Measurements from ENCODE around the gene UGT1A8.

The UGT1A8 gene

GRCh38 chr2:233602076-233602475, 15.4 kb upstream of the UGT1A8 start:
- Histone ChIP-seq H3K9me2 (replicated peaks; ENCODE audit: insufficient read depth, low read length) (no peaks in the 10 kb centered on the region), H3K27me3 (replicated peaks; ENCODE audit: insufficient read depth, low read length) (no peaks in the 10 kb centered on the region), H3F3A (ENCODE audit: insufficient read depth, low read length) (no peaks in the 10 kb centered on the region), H3K9me3 (replicated peaks; ENCODE audit: insufficient read depth, low read length) (no peaks in the 10 kb centered on the region), H3K4me3 (ENCODE audit: low read length) (no peak overlapping the region), H3K36me3 (replicated peaks; ENCODE audit: insufficient read depth, low read length) (no peaks in the 10 kb centered on the region), H3K79me2 (ENCODE audit: low read length) (no peaks in the 10 kb centered on the region), H3K4me2 (ENCODE audit: low read depth, low read length) (no peak overlapping the region), H3K27ac (ENCODE audit: low read length) (no peak overlapping the region), H3K4me1 (ENCODE audit: low read length) (no peaks in the 10 kb centered on the region), H4K20me1 (ENCODE audit: insufficient read depth, low read length) (no peaks in the 10 kb centered on the region), H3K9ac (ENCODE audit: low read length) (no peak overlapping the region), H2AFZ (ENCODE audit: low read length) (no peak overlapping the region)
- TF ChIP-seq EZH2 (optimal IDR thresholded peaks at IDR 0.05; ENCODE audit: low read depth, low read length) = no peak
- no peak for TF ChIP-seq EZH2phosphoT487 (IDR thresholded peaks at IDR 0.05; ENCODE audit: low read length)
- TF ChIP-seq CTCF (IDR thresholded peaks at IDR 0.05; ENCODE audit: low read length) = no peak
- DNase-seq = no peak

- Histone ChIP-seq H4K20me1 (ENCODE audit: insufficient read depth, low read length) (no peaks in the 10 kb centered on the region), H3K36me3 (replicated peaks; ENCODE audit: insufficient read depth, low read length) (no peaks in the 10 kb centered on the region), H3K27me3 (replicated peaks; ENCODE audit: insufficient read depth, low read length) (no peaks in the 10 kb centered on the region), H3K4me2 (ENCODE audit: low read depth, low read length) (no peak overlapping the region), H3K4me1 (ENCODE audit: low read length) (no peaks in the 10 kb centered on the region), H3K27ac (ENCODE audit: low read length) (no peak overlapping the region), H3K9me2 (replicated peaks; ENCODE audit: insufficient read depth, low read length) (no peaks in the 10 kb centered on the region), H2AFZ (ENCODE audit: low read length) (no peak overlapping the region), H3K4me3 (ENCODE audit: low read length) (no peak overlapping the region), H3F3A (ENCODE audit: insufficient read depth, low read length) (no peaks in the 10 kb centered on the region), H3K79me2 (ENCODE audit: low read length) (no peaks in the 10 kb centered on the region), H3K9ac (ENCODE audit: low read length) (no peak overlapping the region), H3K9me3 (replicated peaks; ENCODE audit: insufficient read depth, low read length) (no peaks in the 10 kb centered on the region)
- DNase-seq = no peak
- no peak for TF ChIP-seq EZH2 (optimal IDR thresholded peaks at IDR 0.05; ENCODE audit: low read depth, low read length)
- no peak for TF ChIP-seq EZH2phosphoT487 (IDR thresholded peaks at IDR 0.05; ENCODE audit: low read length)
- TF ChIP-seq CTCF (IDR thresholded peaks at IDR 0.05; ENCODE audit: low read length) = no peak
Measured at GRCh38 chr2:233603520-233603919, 13.9 kb upstream of the UGT1A8 start.

GRCh38 chr2:233604826-233605225, 12.6 kb upstream of the UGT1A8 start:
- no peaks in the 10 kb centered on the region for H4K20me1 ChIP-seq (ENCODE audit: insufficient read depth, low read length)
- no peak overlapping the region for H3K27ac ChIP-seq (ENCODE audit: low read length)
- H2AFZ ChIP-seq (ENCODE audit: low read length) = no peak overlapping the region
- no peaks in the 10 kb centered on the region for H3K9me2 ChIP-seq (replicated peaks; ENCODE audit: insufficient read depth, low read length)
- H3K4me2 ChIP-seq (ENCODE audit: low read depth, low read length) = no peak overlapping the region
- no peaks in the 10 kb centered on the region for H3F3A ChIP-seq (ENCODE audit: insufficient read depth, low read length)
- H3K27me3 ChIP-seq (replicated peaks; ENCODE audit: insufficient read depth, low read length) = no peaks in the 10 kb centered on the region
- TF ChIP-seq EZH2phosphoT487 (IDR thresholded peaks at IDR 0.05; ENCODE audit: low read length) (no peak), EZH2 (optimal IDR thresholded peaks at IDR 0.05; ENCODE audit: low read depth, low read length) (no peak), CTCF (IDR thresholded peaks at IDR 0.05; ENCODE audit: low read length) (no peak)
- H3K79me2 ChIP-seq (ENCODE audit: low read length) = no peaks in the 10 kb centered on the region
- no peaks in the 10 kb centered on the region for H3K4me1 ChIP-seq (ENCODE audit: low read length)
- H3K9me3 ChIP-seq (replicated peaks; ENCODE audit: insufficient read depth, low read length) = no peaks in the 10 kb centered on the region
- H3K9ac ChIP-seq (ENCODE audit: low read length) = no peak overlapping the region
- no peak for DNase-seq
- no peak overlapping the region for H3K4me3 ChIP-seq (ENCODE audit: low read length)
- no peaks in the 10 kb centered on the region for H3K36me3 ChIP-seq (replicated peaks; ENCODE audit: insufficient read depth, low read length)
